Lower leg skin (tissue), 3 donors: ENCODE data around the gene NEK11.

Experiments used
- POLR2A ChIP-seq, 2 donors: fragments of 450-650 bp; IDR thresholded peaks; one replicate each; pipeline ENCODE4 v1.6.1; 2016 to 2017; ENCODE audit warnings: antibody characterized with exemption in 2 of 2, mild to moderate bottlenecking in 1 of 2, moderate library complexity in 1 of 2
- TF ChIP-seq, protein P1 (sequence below), 3 donors: fragments of 450-650 bp; IDR thresholded peaks; one replicate each; pipeline ENCODE4 v1.5.1; 2016; ENCODE audit warnings: antibody characterized with exemption in 3 of 3, mild to moderate bottlenecking in 3 of 3, moderate library complexity in 2 of 3

- no peak for TF ChIP-seq POLR2A (IDR thresholded peaks at IDR 0.05)
- TF ChIP-seq, protein P1, sequence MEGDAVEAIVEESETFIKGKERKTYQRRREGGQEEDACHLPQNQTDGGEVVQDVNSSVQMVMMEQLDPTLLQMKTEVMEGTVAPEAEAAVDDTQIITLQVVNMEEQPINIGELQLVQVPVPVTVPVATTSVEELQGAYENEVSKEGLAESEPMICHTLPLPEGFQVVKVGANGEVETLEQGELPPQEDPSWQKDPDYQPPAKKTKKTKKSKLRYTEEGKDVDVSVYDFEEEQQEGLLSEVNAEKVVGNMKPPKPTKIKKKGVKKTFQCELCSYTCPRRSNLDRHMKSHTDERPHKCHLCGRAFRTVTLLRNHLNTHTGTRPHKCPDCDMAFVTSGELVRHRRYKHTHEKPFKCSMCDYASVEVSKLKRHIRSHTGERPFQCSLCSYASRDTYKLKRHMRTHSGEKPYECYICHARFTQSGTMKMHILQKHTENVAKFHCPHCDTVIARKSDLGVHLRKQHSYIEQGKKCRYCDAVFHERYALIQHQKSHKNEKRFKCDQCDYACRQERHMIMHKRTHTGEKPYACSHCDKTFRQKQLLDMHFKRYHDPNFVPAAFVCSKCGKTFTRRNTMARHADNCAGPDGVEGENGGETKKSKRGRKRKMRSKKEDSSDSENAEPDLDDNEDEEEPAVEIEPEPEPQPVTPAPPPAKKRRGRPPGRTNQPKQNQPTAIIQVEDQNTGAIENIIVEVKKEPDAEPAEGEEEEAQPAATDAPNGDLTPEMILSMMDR (IDR thresholded peaks at IDR 0.05), result no peak
Measured at GRCh38 chr3:131370935-131371687, 344.4 kb downstream of the NEK11 start.
